HepG2 (cell line): Measurements from ENCODE around the gene AIF1. TPM values are rescaled to one million over a fixed set of nuclear protein-coding genes. Genes with fewer than 3 reads are reported as not detected.

ENCODE experiments used
- ATF7-NPFF ChIP-seq: sonication (generic); formaldehyde crosslinking; IDR thresholded peaks from 2 replicates; pipeline ENCODE4 v1.8.1; 2023; ENCODE audit warnings: mild to moderate bottlenecking, low read depth, missing genetic modification reagents, moderate library complexity
- BRD4 ChIP-seq: sonication (generic); formaldehyde crosslinking; IDR thresholded peaks from 2 replicates; pipeline ENCODE4 v1.4.0; 2020; ENCODE audit warnings: missing genetic modification reagents
- CCDC6 ChIP-seq: sonication (generic); formaldehyde crosslinking; IDR thresholded peaks from 2 replicates; pipeline ENCODE4 v1.8.1; 2022; ENCODE audit warnings: mild to moderate bottlenecking, missing genetic modification reagents, moderate library complexity
- DMAP1 ChIP-seq: IDR thresholded peaks from 2 replicates; pipeline ENCODE4 v1.6.1; 2016
- NFATC3 ChIP-seq: sonication (generic); formaldehyde crosslinking; IDR thresholded peaks from 2 replicates; pipeline ENCODE4 v1.5.1; 2020; ENCODE audit warnings: mild to moderate bottlenecking, missing genetic modification reagents
- NFYB ChIP-seq: sonication (generic); formaldehyde crosslinking; IDR thresholded peaks from 2 replicates; pipeline ENCODE4 v1.4.0; 2020; ENCODE audit warnings: missing genetic modification reagents
- NONO ChIP-seq, 2 experiments: fragments of 450-650 bp in 1 of 2; sonication (generic) in 1 of 2; formaldehyde crosslinking in 1 of 2; IDR thresholded peaks in 1 of 2; conservative IDR thresholded peaks in 1 of 2; 2 replicates each; pipeline versions ENCODE4 v1.6.1 to v1.8.0; 2017 to 2022; ENCODE audit warnings: mild to moderate bottlenecking in 1 of 2, missing genetic modification reagents in 1 of 2, moderate library complexity in 1 of 2
- PCBP1 ChIP-seq: fragments of 200-400 bp; formaldehyde crosslinking; IDR thresholded peaks from 2 replicates; pipeline ENCODE4 v1.6.1; 2017; ENCODE audit warnings: mild to moderate bottlenecking, low read depth, low read length, borderline replicate concordance
- RBM22 ChIP-seq: fragments of 200-400 bp; formaldehyde crosslinking; optimal IDR thresholded peaks from 2 replicates; pipeline ENCODE3; 2017; ENCODE audit warnings: mild to moderate bottlenecking, low read length, moderate library complexity
- SALL2 ChIP-seq: sonication (generic); formaldehyde crosslinking; IDR thresholded peaks from 2 replicates; pipeline ENCODE4 v1.8.1; 2023; ENCODE audit warnings: mild to moderate bottlenecking, missing genetic modification reagents, inconsistent platforms
- SIX1 ChIP-seq: sonication (generic); formaldehyde crosslinking; IDR thresholded peaks from 2 replicates; pipeline ENCODE4 v1.4.0; 2020; ENCODE audit warnings: missing genetic modification reagents, borderline replicate concordance
- SOX13 ChIP-seq, 3 experiments: fragments of 450-650 bp in 1 of 3; sonication (generic) in 1 of 3; formaldehyde crosslinking in 1 of 3; IDR thresholded peaks in 2 of 3; conservative IDR thresholded peaks in 1 of 3; 2 replicates each; pipeline versions ENCODE4 v1.5.0 to v1.6.1; 2016 to 2020; ENCODE audit warnings: antibody characterized with exemption in 1 of 3, mild to moderate bottlenecking in 1 of 3, missing compliant biosample characterization in 1 of 3, missing genetic modification reagents in 1 of 3, moderate library complexity in 1 of 3
- TARDBP ChIP-seq: sonication (generic); formaldehyde crosslinking; IDR thresholded peaks from 2 replicates; pipeline ENCODE4 v1.8.0; 2022; ENCODE audit warnings: mild to moderate bottlenecking, missing genetic modification reagents
- TEAD3 ChIP-seq: optimal IDR thresholded peaks from 2 replicates; pipeline ENCODE3; 2016; ENCODE audit warnings: borderline replicate concordance
- WIZ ChIP-seq: sonication (generic); formaldehyde crosslinking; IDR thresholded peaks from 2 replicates; pipeline ENCODE4 v1.5.1; 2020; ENCODE audit warnings: mild to moderate bottlenecking, missing genetic modification reagents
- ZBTB8A ChIP-seq: sonication (generic); formaldehyde crosslinking; IDR thresholded peaks from 2 replicates; pipeline ENCODE4 v1.4.0; 2020; ENCODE audit warnings: mild to moderate bottlenecking, low read depth, missing genetic modification reagents, borderline replicate concordance
- ZNF607 ChIP-seq: sonication (generic); formaldehyde crosslinking; IDR thresholded peaks from 2 replicates; pipeline ENCODE4 v1.5.1; 2020; ENCODE audit warnings: missing genetic modification reagents, mild to moderate bottlenecking, borderline replicate concordance
- ZNF768 ChIP-seq: sonication (generic); formaldehyde crosslinking; IDR thresholded peaks from 2 replicates; pipeline ENCODE4 v1.4.0; 2020; ENCODE audit warnings: missing genetic modification reagents
- polyA plus RNA-seq, 8 experiments: library from polyadenylated mRNA; depleted of rRNA in 3 of 8; stranded (reverse) in 7 of 8; unstranded in 1 of 8; fragments of >200 nt; fragmentation: Illumina TruSeq in 4 of 8; extraction: Trizol in 4 of 8; gene quantifications; 2 replicates each; pipeline versions ENCODE4 v1.2.1 to v1.2.3, GENCODE V29; 2011 to 2016; ENCODE audit warnings: low read depth in 4 of 8, missing spikeins in 1 of 8, mixed read lengths in 1 of 8; ENCODE audit not compliant: insufficient read depth in 1 of 8
- total RNA-seq, 5 experiments: library from RNA; depleted of rRNA; stranded (reverse); fragments of >200 nt; fragmentation: Illumina TruSeq; extraction: Trizol; gene quantifications; 2 replicates each; pipeline ENCODE4 v1.2.3, GENCODE V29; 2016; ENCODE audit warnings: low read depth in 1 of 5
- TF ChIP-seq, protein P1 (sequence below): sonication (generic); formaldehyde crosslinking; IDR thresholded peaks from 2 replicates; pipeline ENCODE4 v1.4.0; 2020; ENCODE audit warnings: missing genetic modification reagents, borderline replicate concordance
- TF ChIP-seq, protein P2 (sequence below): IDR thresholded peaks from 2 replicates; pipeline ENCODE4 v1.6.1; 2016; ENCODE audit warnings: low read depth, borderline replicate concordance
- TF ChIP-seq, protein P3 (sequence below): IDR thresholded peaks from 2 replicates; pipeline ENCODE4 v1.6.1; 2016; ENCODE audit warnings: low read depth, missing genetic modification reagents, missing compliant biosample characterization

Gene AIF1
- total and polyA plus RNA-seq, 2 of the 13 experiments (the other 11 are each of a cell fraction or from before 2014, with no cell fraction given): 1.5 TPM; not detected in 1

DNA sequence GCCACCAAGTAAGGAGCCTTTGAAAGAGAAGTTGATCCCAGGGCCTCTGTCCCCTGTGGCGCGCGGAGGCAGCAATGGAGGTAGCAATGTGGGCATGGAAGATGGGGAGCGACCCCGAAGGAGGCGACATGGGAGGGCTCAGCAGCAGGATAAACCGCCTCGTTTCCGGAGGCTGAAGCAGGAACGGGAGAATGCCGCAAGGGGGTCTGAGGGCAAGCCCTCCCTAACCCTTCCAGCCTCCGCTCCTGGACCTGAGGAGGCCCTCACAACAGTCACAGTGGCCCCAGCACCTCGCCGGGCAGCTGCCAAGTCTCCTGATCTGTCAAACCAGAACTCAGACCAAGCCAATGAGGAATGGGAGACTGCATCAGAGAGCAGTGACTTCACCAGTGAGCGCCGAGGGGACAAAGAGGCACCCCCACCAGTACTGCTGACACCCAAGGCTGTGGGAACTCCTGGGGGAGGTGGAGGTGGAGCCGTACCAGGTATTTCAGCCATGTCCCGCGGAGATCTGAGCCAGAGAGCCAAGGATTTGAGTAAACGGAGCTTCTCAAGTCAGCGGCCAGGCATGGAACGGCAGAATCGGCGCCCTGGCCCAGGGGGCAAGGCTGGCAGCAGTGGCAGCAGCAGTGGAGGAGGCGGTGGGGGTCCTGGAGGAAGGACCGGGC lies 17.4 kb downstream of the AIF1 start (continued):
- TF ChIP-seq, protein P1, sequence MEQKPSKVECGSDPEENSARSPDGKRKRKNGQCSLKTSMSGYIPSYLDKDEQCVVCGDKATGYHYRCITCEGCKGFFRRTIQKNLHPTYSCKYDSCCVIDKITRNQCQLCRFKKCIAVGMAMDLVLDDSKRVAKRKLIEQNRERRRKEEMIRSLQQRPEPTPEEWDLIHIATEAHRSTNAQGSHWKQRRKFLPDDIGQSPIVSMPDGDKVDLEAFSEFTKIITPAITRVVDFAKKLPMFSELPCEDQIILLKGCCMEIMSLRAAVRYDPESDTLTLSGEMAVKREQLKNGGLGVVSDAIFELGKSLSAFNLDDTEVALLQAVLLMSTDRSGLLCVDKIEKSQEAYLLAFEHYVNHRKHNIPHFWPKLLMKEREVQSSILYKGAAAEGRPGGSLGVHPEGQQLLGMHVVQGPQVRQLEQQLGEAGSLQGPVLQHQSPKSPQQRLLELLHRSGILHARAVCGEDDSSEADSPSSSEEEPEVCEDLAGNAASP (CRISPR knock-in tag): no peak
- TF ChIP-seq SALL2 (CRISPR knock-in tag): no peak
- TF ChIP-seq, protein P2, sequence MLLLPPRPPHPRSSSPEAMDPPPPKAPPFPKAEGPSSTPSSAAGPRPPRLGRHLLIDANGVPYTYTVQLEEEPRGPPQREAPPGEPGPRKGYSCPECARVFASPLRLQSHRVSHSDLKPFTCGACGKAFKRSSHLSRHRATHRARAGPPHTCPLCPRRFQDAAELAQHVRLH (CRISPR knock-in tag): no peak
- 0 out of 2 replicates have a peak, but pooled peaks have one; percentile 51 for TF ChIP-seq WIZ (CRISPR knock-in tag)
- TF ChIP-seq RBM22: peak; percentile 19
- TF ChIP-seq NFATC3 (CRISPR knock-in tag): no peak
- 0 out of 2 replicates have a peak, but pooled peaks have one; percentile 23 for TF ChIP-seq TARDBP (CRISPR knock-in tag)
- TF ChIP-seq NONO (IDR thresholded peaks at IDR 0.05): no peak
- no peak for TF ChIP-seq NONO (CRISPR knock-in tag; conservative IDR thresholded peaks at IDR 0.05)
- 0 out of 2 replicates have a peak, but pooled peaks have one; percentile 58 for TF ChIP-seq ATF7-NPFF (CRISPR knock-in tag)
- no peak for TF ChIP-seq SIX1 (CRISPR knock-in tag)
- TF ChIP-seq, protein P3, sequence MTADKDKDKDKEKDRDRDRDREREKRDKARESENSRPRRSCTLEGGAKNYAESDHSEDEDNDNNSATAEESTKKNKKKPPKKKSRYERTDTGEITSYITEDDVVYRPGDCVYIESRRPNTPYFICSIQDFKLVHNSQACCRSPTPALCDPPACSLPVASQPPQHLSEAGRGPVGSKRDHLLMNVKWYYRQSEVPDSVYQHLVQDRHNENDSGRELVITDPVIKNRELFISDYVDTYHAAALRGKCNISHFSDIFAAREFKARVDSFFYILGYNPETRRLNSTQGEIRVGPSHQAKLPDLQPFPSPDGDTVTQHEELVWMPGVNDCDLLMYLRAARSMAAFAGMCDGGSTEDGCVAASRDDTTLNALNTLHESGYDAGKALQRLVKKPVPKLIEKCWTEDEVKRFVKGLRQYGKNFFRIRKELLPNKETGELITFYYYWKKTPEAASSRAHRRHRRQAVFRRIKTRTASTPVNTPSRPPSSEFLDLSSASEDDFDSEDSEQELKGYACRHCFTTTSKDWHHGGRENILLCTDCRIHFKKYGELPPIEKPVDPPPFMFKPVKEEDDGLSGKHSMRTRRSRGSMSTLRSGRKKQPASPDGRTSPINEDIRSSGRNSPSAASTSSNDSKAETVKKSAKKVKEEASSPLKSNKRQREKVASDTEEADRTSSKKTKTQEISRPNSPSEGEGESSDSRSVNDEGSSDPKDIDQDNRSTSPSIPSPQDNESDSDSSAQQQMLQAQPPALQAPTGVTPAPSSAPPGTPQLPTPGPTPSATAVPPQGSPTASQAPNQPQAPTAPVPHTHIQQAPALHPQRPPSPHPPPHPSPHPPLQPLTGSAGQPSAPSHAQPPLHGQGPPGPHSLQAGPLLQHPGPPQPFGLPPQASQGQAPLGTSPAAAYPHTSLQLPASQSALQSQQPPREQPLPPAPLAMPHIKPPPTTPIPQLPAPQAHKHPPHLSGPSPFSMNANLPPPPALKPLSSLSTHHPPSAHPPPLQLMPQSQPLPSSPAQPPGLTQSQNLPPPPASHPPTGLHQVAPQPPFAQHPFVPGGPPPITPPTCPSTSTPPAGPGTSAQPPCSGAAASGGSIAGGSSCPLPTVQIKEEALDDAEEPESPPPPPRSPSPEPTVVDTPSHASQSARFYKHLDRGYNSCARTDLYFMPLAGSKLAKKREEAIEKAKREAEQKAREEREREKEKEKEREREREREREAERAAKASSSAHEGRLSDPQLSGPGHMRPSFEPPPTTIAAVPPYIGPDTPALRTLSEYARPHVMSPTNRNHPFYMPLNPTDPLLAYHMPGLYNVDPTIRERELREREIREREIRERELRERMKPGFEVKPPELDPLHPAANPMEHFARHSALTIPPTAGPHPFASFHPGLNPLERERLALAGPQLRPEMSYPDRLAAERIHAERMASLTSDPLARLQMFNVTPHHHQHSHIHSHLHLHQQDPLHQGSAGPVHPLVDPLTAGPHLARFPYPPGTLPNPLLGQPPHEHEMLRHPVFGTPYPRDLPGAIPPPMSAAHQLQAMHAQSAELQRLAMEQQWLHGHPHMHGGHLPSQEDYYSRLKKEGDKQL (CRISPR knock-in tag): no peak
- 0 out of 2 replicates have a peak, but pooled peaks have one; percentile 52 for TF ChIP-seq ZNF607
- TF ChIP-seq CCDC6 (CRISPR knock-in tag): no peak
- TF ChIP-seq ZNF768 (CRISPR knock-in tag): no peak
- TF ChIP-seq BRD4 (CRISPR knock-in tag): no peak
- TF ChIP-seq PCBP1: 0 out of 2 replicates have a peak, but pooled peaks have one; percentile 51
- TF ChIP-seq TEAD3: peak; percentile 13
- no peak for TF ChIP-seq SOX13 (IDR thresholded peaks at IDR 0.05)
- no peak for TF ChIP-seq SOX13 (CRISPR knock-in tag; conservative IDR thresholded peaks at IDR 0.05 in 1 of 2, IDR thresholded peaks at IDR 0.05 in 1 of 2)
- no peak for TF ChIP-seq NFYB (CRISPR knock-in tag)
- no peak for TF ChIP-seq DMAP1 (CRISPR knock-in tag)
- TF ChIP-seq ZBTB8A (CRISPR knock-in tag): no peak
